Prostate gland (tissue), 2 donors: ENCODE results near the gene CCT4.
"Not testable (repeated sequence)": the region's sequence is repeated elsewhere in the genome, so short reads cannot be mapped to it uniquely, and the experiment has no call there.

Source experiments
- POLR2A ChIP-seq: fragments of 450-650 bp; IDR thresholded peaks from one replicate; pipeline ENCODE4 v1.6.1; 2016; ENCODE audit warnings: antibody characterized with exemption, mild to moderate bottlenecking
- POLR2AphosphoS5 ChIP-seq: sonication (generic); formaldehyde crosslinking; IDR thresholded peaks from one replicate; pipeline ENCODE4 v1.6.1; 2017; ENCODE audit warnings: antibody characterized with exemption
- TF ChIP-seq, protein P1 (sequence below), 4 experiments: fragments of 200-600 bp in 2 of 4; fragments of 450-650 bp in 2 of 4; sonication (generic) in 2 of 4; IDR thresholded peaks; 1 replicate in 3 of 4; 2 replicates in 1 of 4; pipeline ENCODE4 v1.5.1; 2016 to 2019; ENCODE audit warnings: antibody characterized with exemption in 4 of 4, mild to moderate bottlenecking in 2 of 4, moderate library complexity in 2 of 4

DNA sequence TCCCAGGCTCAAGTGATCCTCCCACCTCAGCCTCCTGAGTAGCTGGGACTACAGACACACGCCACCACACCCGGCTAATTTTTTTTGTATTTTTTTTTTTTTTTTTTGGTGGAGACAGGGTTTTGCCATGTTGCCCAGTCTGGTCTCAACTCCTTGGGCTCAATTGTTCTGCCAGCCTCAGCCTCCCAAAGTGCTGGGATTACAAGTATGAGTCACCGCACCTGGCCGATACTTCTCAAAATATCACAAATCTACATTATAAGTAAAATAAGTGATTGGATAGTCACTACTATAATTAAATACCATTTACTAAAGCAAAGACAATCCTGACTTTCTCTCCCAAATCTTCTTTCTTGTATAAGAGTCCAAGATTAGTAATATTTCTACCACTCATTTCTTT, 9.1 kb downstream of the CCT4 start:
- TF ChIP-seq, protein P1, sequence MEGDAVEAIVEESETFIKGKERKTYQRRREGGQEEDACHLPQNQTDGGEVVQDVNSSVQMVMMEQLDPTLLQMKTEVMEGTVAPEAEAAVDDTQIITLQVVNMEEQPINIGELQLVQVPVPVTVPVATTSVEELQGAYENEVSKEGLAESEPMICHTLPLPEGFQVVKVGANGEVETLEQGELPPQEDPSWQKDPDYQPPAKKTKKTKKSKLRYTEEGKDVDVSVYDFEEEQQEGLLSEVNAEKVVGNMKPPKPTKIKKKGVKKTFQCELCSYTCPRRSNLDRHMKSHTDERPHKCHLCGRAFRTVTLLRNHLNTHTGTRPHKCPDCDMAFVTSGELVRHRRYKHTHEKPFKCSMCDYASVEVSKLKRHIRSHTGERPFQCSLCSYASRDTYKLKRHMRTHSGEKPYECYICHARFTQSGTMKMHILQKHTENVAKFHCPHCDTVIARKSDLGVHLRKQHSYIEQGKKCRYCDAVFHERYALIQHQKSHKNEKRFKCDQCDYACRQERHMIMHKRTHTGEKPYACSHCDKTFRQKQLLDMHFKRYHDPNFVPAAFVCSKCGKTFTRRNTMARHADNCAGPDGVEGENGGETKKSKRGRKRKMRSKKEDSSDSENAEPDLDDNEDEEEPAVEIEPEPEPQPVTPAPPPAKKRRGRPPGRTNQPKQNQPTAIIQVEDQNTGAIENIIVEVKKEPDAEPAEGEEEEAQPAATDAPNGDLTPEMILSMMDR (IDR thresholded peaks at IDR 0.05) = not testable (repeated sequence)
- TF ChIP-seq POLR2A, POLR2AphosphoS5: not testable (repeated sequence)
